CD14-positive monocyte (primary cell): ENCODE data around the gene SCAF11. TPM values are rescaled to one million over a fixed set of nuclear protein-coding genes. Genes with fewer than 3 reads are reported as not detected.
A peak's percentile ranks its signal among the peaks of the same experiment; 100 is the strongest.

Source experiments
- DNase-seq, 3 donors: peaks; one replicate each; pipeline ENCODE4 v3.0.0-alpha.2; 2011 to 2022
- H2AFZ ChIP-seq: 2 replicates; pipeline ENCODE4 v1.6.0; 2012; ENCODE audit warnings: mild to moderate bottlenecking, low read depth, low read length, inconsistent platforms; ENCODE audit not compliant: insufficient read depth, poor library complexity, severe bottlenecking
- H3K27ac ChIP-seq, 2 donors: 1 replicate in 1 of 2; 2 replicates in 1 of 2; pipeline ENCODE4 v1.5.1; 2012 to 2013; ENCODE audit warnings: low read length in 2 of 2, control low read depth in 1 of 2, inconsistent platforms in 1 of 2, low read depth in 1 of 2, mild to moderate bottlenecking in 1 of 2
- H3K27me3 ChIP-seq, 2 donors: one replicate each; pipeline versions ENCODE4 v1.6.0 to v1.6.1; 2011 to 2013; ENCODE audit warnings: low read length in 2 of 2; ENCODE audit not compliant: control insufficient read depth in 2 of 2, insufficient read depth in 2 of 2
- H3K36me3 ChIP-seq, 2 donors: replicated peaks in 1 of 2; 1 replicate in 1 of 2; 2 replicates in 1 of 2; pipeline versions ENCODE4 v1.5.1 to v1.6.1; 2012 to 2013; ENCODE audit warnings: low read length in 2 of 2, control low read depth in 1 of 2, inconsistent platforms in 1 of 2, mild to moderate bottlenecking in 1 of 2; ENCODE audit not compliant: insufficient read depth in 2 of 2, control insufficient read depth in 1 of 2
- H3K4me1 ChIP-seq, 2 donors: 1 replicate in 1 of 2; 2 replicates in 1 of 2; pipeline versions ENCODE4 v1.5.1 to v1.6.1; 2012 to 2013; ENCODE audit warnings: low read length in 2 of 2, control low read depth in 1 of 2, inconsistent platforms in 1 of 2, mild to moderate bottlenecking in 1 of 2, moderate library complexity in 1 of 2; ENCODE audit not compliant: insufficient read depth in 2 of 2, control insufficient read depth in 1 of 2
- H3K4me2 ChIP-seq: replicated peaks from 2 replicates; pipeline ENCODE3; 2012; ENCODE audit warnings: low read length, moderate library complexity, mild to moderate bottlenecking; ENCODE audit not compliant: poor library complexity, severe bottlenecking; ENCODE audit errors: extremely low read depth
- H3K4me3 ChIP-seq, 3 experiments: fragments of 200-600 bp in 1 of 3; sonication (generic) in 1 of 3; replicated peaks in 1 of 3; 1 replicate in 2 of 3; 2 replicates in 1 of 3; pipeline ENCODE4 v1.5.1; 2011 to 2013; ENCODE audit warnings: low read length in 3 of 3, mild to moderate bottlenecking in 3 of 3, control low read depth in 2 of 3, low read depth in 2 of 3, inconsistent platforms in 1 of 3, moderate library complexity in 1 of 3
- H3K79me2 ChIP-seq: 2 replicates; pipeline ENCODE4 v1.6.0; 2012; ENCODE audit warnings: mild to moderate bottlenecking, control low read depth, inconsistent platforms, low read length, moderate library complexity; ENCODE audit not compliant: insufficient read depth
- H3K9ac ChIP-seq: 2 replicates; pipeline ENCODE4 v1.6.0; 2017; ENCODE audit warnings: low read length, mild to moderate bottlenecking; ENCODE audit not compliant: insufficient read depth, poor library complexity, severe bottlenecking
- H3K9me3 ChIP-seq, 2 donors: replicated peaks in 1 of 2; 1 replicate in 1 of 2; 2 replicates in 1 of 2; pipeline versions ENCODE4 v1.5.1 to v1.6.1; 2012 to 2013; ENCODE audit warnings: low read length in 2 of 2, control low read depth in 1 of 2; ENCODE audit not compliant: control insufficient read depth in 1 of 2, insufficient read depth in 1 of 2
- H4K20me1 ChIP-seq: 2 replicates; pipeline ENCODE4 v1.6.0; 2012; ENCODE audit warnings: mild to moderate bottlenecking, low read length, control low read depth, moderate library complexity; ENCODE audit not compliant: insufficient read depth
- H3K27ac Mint-ChIP-seq, 7 donors: one replicate each; pipeline ENCODE4 v1.8.0; 2020; ENCODE audit warnings: mild to moderate bottlenecking in 7 of 7, mixed read lengths in 7 of 7, moderate library complexity in 6 of 7, inconsistent platforms in 2 of 7
- H3K27me3 Mint-ChIP-seq, 3 donors: one replicate each; pipeline ENCODE4 v1.8.0; 2021 to 2022; ENCODE audit warnings: low read depth in 3 of 3, mild to moderate bottlenecking in 3 of 3, mixed read lengths in 3 of 3, moderate library complexity in 3 of 3, inconsistent platforms in 1 of 3
- H3K36me3 Mint-ChIP-seq, 2 donors: one replicate each; pipeline ENCODE4 v1.8.0; 2020; ENCODE audit warnings: mixed read lengths in 2 of 2, inconsistent platforms in 1 of 2, mild to moderate bottlenecking in 1 of 2
- H3K4me1 Mint-ChIP-seq: one replicate; pipeline ENCODE4 v1.8.0; 2020; ENCODE audit warnings: mild to moderate bottlenecking, mixed read lengths
- H3K4me3 Mint-ChIP-seq, 2 donors: one replicate each; pipeline ENCODE4 v1.8.0; 2020; ENCODE audit warnings: mild to moderate bottlenecking in 2 of 2, mixed read lengths in 2 of 2, moderate library complexity in 1 of 2
- H3K9me3 Mint-ChIP-seq, 7 donors: one replicate each; pipeline ENCODE4 v1.8.0; 2020 to 2022; ENCODE audit warnings: mixed read lengths in 7 of 7, mild to moderate bottlenecking in 6 of 7, moderate library complexity in 6 of 7, inconsistent platforms in 2 of 7
- WGBS: methylation state at CpG from one replicate; pipeline ENCODE4 v1.1.5; 2013; ENCODE audit warnings: missing lambda C conversion rate; ENCODE audit not compliant: insufficient coverage; 5-methylcytosine and 5-hydroxymethylcytosine counted together
- intact Hi-C, 2 donors: fragments of 100-400 bp; cut with micrococcal nuclease; formaldehyde crosslinking; loops; one replicate each; pipeline versions ENCODE4 v1.15.0 to v1.15.1; 2023
- polyA plus RNA-seq, 3 donors: library from polyadenylated mRNA; depleted of rRNA in 1 of 3; unstranded in 2 of 3; stranded (reverse) in 1 of 3; fragments of 300-500 nt in 2 of 3; fragments of >200 nt in 1 of 3; fragmentation: Illumina TruSeq in 2 of 3; gene quantifications; 1 replicate in 2 of 3; 2 replicates in 1 of 3; pipeline ENCODE4 v1.2.3, GENCODE V29; 2012 to 2021
- TF ChIP-seq, protein P1 (sequence below): fragments of 200-600 bp; IDR thresholded peaks from one replicate; pipeline ENCODE4 v1.8.0; 2022; ENCODE audit warnings: antibody characterized with exemption, mild to moderate bottlenecking

SCAF11 gene
- polyA plus RNA-seq, 3 donors: 32.6 to 73.4 (median 56.1) TPM

DNA sequence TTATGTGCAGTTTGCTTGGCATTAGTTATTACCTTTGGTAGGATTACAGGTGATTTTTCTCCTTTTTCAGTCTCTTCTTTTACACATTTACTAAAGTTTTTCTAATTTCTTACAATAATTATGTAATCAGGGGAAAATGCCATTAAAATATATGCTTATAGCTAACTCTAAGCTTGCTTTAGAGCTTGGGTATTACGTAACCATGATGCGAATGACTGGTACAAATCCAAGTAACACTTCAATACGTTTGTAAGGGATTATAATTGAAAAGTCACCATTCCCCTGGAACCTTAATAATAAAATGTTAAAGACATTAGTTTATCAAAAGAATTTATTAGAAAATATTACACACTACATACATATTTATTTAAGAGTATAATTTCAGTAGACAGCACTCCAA is 71.6 kb downstream of the SCAF11 start:
- intact Hi-C loops: no loop called here
- Histone ChIP-seq H3K27ac (no peak overlapping the region), H3K36me3 (peaks cover 31 to 50% of the 10 kb centered on the region in 2 donors), H3K4me2 (no peak overlapping the region), H4K20me1 (peaks cover 8% of the 10 kb centered on the region), H3K4me3 (no peak overlapping the region), H2AFZ (no peak overlapping the region), H3K79me2 (no peaks in the 10 kb centered on the region), H3K4me1 (no peaks in the 10 kb centered on the region), H3K27me3 (no peaks in the 10 kb centered on the region), H3K9me3 (no peaks in the 10 kb centered on the region), H3K9ac (no peak overlapping the region)
- peak overlapping the region in 1 of 7 donors; percentile 23 for H3K27ac Mint-ChIP-seq
- H3K27me3 Mint-ChIP-seq: no peaks in the 10 kb centered on the region
- no peaks in the 10 kb centered on the region for H3K4me1 Mint-ChIP-seq
- H3K9me3 Mint-ChIP-seq: no peaks in the 10 kb centered on the region
- no peak for DNase-seq
- TF ChIP-seq, protein P1, sequence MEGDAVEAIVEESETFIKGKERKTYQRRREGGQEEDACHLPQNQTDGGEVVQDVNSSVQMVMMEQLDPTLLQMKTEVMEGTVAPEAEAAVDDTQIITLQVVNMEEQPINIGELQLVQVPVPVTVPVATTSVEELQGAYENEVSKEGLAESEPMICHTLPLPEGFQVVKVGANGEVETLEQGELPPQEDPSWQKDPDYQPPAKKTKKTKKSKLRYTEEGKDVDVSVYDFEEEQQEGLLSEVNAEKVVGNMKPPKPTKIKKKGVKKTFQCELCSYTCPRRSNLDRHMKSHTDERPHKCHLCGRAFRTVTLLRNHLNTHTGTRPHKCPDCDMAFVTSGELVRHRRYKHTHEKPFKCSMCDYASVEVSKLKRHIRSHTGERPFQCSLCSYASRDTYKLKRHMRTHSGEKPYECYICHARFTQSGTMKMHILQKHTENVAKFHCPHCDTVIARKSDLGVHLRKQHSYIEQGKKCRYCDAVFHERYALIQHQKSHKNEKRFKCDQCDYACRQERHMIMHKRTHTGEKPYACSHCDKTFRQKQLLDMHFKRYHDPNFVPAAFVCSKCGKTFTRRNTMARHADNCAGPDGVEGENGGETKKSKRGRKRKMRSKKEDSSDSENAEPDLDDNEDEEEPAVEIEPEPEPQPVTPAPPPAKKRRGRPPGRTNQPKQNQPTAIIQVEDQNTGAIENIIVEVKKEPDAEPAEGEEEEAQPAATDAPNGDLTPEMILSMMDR: no peak
- H3K36me3 Mint-ChIP-seq: peaks cover 30 to 44% of the 10 kb centered on the region in 2 donors
- WGBS: no CpG with 5 or more reads among the region's 3 CpGs
- no peak overlapping the region for H3K4me3 Mint-ChIP-seq

- H4K20me1 ChIP-seq: peaks cover 6% of the 10 kb centered on the region
- H3K4me1 ChIP-seq: no peaks in the 10 kb centered on the region
- H3K9ac ChIP-seq: no peak overlapping the region
- H3K79me2 ChIP-seq: no peaks in the 10 kb centered on the region
- TF ChIP-seq, protein P1: no peak
- peaks cover under 1 to 16% of the 10 kb centered on the region in 2 donors for H3K36me3 ChIP-seq
- Mint-ChIP-seq H3K27me3 (no peaks in the 10 kb centered on the region), H3K4me1 (no peaks in the 10 kb centered on the region), H3K27ac (peak overlapping the region in 2 of 7 donors; percentile 55 to 80), H3K4me3 (no peak overlapping the region), H3K36me3 (peaks cover 7 to 14% of the 10 kb centered on the region in 2 donors), H3K9me3 (no peaks in the 10 kb centered on the region)
- no peak for DNase-seq
- intact Hi-C loops: no loop called here
- no peak overlapping the region for H2AFZ ChIP-seq
- no peak overlapping the region for H3K4me3 ChIP-seq
- WGBS: 84% methylated on average over 2 of the region's 2 CpGs
- no peak overlapping the region for H3K27ac ChIP-seq
- no peaks in the 10 kb centered on the region for H3K27me3 ChIP-seq
- H3K9me3 ChIP-seq: no peaks in the 10 kb centered on the region
- no peak overlapping the region for H3K4me2 ChIP-seq
These were observed 75.0 kb downstream of the SCAF11 start for GRCh38 chr12:45915405-45915804.
